ENCODE results near the gene GUCY1A2.

The GUCY1A2 gene

DNA sequence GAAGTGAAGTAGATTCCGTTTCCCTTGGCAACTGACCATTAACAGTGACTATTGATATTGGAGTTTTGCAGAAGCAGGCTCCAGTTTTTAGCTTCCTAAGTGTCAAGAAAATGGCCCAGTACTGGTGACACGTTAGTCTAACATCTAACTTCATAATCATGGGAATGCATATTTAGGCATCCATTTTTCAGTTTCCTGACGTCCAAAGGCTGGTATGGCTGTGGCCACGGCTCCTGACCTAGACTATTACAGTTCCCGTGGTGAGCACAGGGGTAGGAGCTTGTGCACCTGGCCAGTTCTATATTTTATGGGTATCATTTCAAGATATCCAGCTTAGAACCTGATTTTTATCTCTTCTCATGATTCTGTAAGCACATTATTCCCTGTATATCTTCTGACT is 323.8 kb downstream of the GUCY1A2 start:
- TF ChIP-seq, protein P1, sequence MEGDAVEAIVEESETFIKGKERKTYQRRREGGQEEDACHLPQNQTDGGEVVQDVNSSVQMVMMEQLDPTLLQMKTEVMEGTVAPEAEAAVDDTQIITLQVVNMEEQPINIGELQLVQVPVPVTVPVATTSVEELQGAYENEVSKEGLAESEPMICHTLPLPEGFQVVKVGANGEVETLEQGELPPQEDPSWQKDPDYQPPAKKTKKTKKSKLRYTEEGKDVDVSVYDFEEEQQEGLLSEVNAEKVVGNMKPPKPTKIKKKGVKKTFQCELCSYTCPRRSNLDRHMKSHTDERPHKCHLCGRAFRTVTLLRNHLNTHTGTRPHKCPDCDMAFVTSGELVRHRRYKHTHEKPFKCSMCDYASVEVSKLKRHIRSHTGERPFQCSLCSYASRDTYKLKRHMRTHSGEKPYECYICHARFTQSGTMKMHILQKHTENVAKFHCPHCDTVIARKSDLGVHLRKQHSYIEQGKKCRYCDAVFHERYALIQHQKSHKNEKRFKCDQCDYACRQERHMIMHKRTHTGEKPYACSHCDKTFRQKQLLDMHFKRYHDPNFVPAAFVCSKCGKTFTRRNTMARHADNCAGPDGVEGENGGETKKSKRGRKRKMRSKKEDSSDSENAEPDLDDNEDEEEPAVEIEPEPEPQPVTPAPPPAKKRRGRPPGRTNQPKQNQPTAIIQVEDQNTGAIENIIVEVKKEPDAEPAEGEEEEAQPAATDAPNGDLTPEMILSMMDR (conservative IDR thresholded peaks at IDR 0.05), result no peak

DNA sequence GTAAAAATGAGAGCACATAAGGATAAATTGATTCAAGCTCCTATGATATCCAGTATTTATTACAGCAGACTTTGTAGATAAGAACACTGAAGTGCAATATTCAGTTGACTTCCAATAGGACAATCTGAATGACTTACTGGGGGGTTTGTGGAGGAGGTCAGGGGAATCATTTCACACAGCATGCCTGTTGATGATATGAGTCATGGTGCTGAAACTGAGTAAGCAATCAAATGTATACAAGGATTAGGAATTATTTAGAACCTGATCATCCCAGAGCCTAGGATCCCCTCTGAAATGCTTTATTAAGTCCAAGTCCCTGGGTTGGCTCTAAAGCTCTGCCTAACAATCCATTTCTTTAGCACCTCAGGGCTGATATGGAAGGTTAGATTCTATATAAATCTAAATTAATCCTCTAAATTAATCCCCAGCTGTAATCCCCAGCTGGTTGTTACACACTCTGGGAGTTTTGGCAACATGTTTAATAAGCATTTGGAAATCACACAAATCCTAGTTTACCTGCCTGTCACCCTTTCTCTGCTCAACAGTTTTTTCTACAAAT is 326.4 kb downstream of the GUCY1A2 start:
- H3K27ac ChIP-seq, result no peak overlapping the region
- TF ChIP-seq, protein P1 (conservative IDR thresholded peaks at IDR 0.05), result no peak

More for the DNA sequence above, 323.8 kb downstream of the GUCY1A2 start:
- H3K27ac ChIP-seq, result no peak overlapping the region

DNA sequence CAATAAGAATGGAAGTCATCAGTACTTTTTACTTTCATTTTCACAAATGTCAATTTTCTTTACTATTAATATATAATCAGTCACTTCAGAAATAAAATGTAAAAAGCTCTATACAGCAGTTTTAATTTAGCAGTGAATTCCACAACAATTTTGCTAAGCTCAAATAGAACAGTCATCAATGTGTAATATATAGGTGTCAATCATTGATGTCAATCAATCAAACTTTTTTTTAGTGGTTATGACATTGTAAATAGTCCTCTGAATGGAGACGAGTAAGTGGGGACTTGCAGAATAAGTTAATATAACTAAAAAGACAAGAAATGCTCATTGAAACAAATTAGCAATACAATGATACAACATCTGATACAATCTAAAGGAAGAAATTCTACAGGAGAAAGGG is 327.4 kb downstream of the GUCY1A2 start:
- TF ChIP-seq, protein P1 (conservative IDR thresholded peaks at IDR 0.05), result no peak
- H3K27ac ChIP-seq, result no peak overlapping the region

DNA sequence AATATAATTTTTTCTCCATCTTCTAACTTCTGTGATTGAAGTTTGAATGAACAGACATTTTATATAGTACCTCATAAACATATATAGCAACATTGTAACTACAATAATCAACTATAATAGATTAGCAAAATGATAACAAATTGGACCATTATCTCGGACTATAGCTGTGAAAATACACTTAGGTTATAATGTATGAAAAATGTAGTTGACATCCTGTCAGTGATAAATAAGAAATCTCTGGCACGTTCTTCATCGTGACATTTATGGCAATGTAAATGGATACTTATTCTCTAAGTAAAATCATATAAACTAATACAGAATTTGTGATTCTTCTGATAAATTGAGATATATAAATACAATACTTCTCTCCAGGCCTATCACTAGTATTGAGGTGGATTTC is 333.3 kb downstream of the GUCY1A2 start:
- TF ChIP-seq, protein P1 (conservative IDR thresholded peaks at IDR 0.05), result no peak

DNA sequence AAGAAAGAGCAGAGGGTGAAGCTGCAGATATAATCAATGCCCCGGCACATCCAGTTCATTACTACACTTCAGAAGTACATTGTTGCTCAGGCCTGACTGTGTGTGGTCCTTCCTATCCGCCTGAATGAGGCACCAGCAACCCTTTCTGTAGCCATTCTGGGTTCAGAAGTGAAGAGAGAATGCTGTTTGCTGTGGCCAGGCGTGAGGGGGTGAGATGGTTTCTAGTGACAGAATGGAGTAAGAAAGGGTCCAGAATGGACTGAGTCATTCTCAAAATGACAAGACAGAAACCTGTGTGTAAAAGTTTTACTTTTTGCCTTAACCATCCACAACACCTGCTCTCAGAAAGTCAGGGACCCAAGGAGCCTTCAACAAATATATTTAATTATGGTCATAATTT is 334.8 kb downstream of the GUCY1A2 start:
- no peak overlapping the region for H3K27ac ChIP-seq
- TF ChIP-seq, protein P1 (conservative IDR thresholded peaks at IDR 0.05), result no peak

More for the DNA sequence above, 333.3 kb downstream of the GUCY1A2 start:
- no peak overlapping the region for H3K27ac ChIP-seq

DNA sequence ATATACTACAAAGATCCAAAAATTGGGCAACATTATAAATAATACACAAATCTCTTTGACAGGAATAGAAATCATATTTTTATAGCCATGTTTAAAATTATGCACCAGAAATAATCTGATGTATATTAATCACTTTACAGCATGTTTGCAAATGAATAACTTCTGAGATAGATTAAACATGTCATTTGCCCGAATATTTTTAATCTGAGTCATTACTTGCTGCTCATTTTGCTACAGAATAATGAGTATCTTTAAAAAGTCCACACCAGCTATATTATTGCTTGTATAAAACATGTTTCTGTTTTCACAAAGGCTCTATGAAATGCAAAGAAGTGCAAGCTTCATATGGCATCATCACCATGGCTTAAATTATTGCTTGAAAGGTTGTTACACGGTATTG is 336.8 kb downstream of the GUCY1A2 start:
- TF ChIP-seq, protein P1 (conservative IDR thresholded peaks at IDR 0.05), result no peak
- H3K27ac ChIP-seq, result no peak overlapping the region

DNA sequence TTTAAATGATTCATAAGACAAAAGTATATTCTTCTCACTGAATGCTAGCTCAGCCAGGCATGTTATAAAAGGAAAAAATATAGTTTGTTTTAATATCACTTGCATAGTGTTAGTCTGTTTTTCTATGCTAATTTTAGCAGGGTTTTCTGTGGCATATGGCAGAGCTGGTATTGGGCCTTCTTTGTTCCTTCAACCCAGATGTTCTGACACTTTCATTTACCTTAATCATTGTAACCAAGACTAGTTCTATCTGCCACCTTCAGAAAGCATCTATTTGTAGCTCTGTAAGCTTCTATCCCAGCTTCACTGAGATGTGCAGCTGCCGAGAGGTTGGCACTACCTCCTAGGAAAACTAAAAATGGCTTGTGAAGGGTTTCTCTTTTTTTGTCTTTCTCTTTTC is 338.7 kb downstream of the GUCY1A2 start:
- no peak overlapping the region for H3K27ac ChIP-seq
- TF ChIP-seq, protein P1 (conservative IDR thresholded peaks at IDR 0.05), result no peak
